GM21529 (cell line): ENCODE data around the gene UTP14A.
"Not testable (repeated sequence)": the region's sequence is repeated elsewhere in the genome, so short reads cannot be mapped to it uniquely, and the experiment has no call there.

ENCODE experiments used
- ATAC-seq: cut with Tn5 transposase; IDR thresholded peaks from one replicate; pipeline ENCODE4 v1.9.1; 2021; ENCODE audit not compliant: unreplicated experiment

Gene UTP14A, protein sequence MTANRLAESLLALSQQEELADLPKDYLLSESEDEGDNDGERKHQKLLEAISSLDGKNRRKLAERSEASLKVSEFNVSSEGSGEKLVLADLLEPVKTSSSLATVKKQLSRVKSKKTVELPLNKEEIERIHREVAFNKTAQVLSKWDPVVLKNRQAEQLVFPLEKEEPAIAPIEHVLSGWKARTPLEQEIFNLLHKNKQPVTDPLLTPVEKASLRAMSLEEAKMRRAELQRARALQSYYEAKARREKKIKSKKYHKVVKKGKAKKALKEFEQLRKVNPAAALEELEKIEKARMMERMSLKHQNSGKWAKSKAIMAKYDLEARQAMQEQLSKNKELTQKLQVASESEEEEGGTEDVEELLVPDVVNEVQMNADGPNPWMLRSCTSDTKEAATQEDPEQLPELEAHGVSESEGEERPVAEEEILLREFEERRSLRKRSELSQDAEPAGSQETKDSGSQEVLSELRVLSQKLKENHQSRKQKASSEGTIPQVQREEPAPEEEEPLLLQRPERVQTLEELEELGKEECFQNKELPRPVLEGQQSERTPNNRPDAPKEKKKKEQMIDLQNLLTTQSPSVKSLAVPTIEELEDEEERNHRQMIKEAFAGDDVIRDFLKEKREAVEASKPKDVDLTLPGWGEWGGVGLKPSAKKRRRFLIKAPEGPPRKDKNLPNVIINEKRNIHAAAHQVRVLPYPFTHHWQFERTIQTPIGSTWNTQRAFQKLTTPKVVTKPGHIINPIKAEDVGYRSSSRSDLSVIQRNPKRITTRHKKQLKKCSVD

DNA sequence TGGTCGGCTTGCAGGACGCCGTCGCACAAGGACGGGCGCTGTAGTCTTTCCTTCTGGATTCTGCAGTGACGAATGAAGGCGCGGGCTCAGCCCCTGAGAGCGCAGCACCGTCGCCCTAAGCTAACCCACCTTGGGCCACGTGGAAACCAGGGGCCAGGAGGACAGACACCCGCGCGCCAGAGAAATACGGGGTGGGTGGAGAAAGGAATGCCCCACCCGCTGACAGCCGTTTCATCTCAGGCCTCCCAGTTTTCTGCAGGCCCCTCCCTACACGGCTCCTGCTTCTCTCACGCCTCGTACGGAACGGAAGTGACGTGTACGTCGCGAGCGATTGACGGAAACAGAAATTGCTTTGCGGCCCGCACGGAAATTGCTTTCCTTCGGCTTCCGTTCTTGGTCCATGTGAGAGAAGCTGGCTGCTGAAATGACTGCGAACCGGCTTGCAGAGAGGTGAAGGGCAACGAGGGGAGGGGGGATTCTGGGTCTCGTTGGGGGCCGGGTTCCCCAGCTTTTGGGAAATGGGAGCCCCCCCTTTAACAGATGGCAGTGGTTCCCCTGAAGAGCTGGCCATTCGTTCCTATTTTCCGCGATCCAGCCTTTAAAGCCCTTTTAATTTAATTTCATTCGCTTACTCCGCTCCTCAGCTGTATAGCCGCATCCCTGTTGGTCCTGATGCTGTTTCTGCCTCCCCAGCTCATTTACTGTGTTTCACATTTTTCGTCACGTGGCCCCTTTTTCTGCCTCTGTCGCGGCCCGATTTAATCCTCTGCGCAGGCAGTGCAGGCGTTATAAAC is at the start of gene UTP14A:
UTP14A (plus strand) TSS at position 378 of the 794 bp plus-strand sequence; CDS start at position 425, 47 bp downstream.
- ATAC-seq: peak; percentile 96

DNA sequence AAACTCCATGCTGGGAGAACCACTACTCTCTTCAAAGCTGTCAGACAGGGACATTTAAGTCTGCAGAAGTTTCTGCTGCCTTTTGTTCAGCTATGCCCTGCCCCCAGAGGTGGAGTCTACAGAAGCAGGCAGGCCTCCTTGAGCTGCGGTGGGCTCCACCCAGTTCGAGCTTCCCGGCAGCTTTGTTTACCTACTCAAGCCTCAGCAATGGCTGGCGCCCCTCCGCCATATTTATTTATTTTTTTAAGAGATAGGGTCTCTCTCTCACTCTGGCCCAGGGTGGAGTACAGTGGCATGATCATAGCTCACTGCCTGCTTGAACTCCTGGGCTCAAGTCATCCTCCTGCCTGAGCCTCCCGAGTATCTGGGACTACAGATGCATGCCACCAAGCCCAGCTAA is 46.8 kb upstream of the UTP14A start:
- not testable (repeated sequence) for ATAC-seq

DNA sequence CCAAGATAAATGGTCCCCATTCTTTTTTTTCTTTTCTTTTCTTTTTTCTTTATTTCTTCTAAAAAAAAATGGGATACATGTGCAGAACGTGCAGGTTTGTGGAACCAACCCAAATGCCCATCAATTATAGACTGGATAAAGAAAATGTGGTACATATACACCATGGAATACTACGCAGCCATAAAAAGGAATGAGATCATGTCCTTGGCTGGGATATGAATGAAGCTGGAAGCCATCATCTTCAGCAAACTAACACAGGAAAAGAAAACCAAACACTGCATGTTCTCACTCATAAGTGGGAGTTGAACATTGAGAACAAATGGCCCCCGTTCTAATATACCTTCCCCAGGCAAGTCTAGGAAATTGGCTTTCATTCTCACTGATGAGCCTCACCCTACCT is 39.6 kb upstream of the UTP14A start:
- not testable (repeated sequence) for ATAC-seq

DNA sequence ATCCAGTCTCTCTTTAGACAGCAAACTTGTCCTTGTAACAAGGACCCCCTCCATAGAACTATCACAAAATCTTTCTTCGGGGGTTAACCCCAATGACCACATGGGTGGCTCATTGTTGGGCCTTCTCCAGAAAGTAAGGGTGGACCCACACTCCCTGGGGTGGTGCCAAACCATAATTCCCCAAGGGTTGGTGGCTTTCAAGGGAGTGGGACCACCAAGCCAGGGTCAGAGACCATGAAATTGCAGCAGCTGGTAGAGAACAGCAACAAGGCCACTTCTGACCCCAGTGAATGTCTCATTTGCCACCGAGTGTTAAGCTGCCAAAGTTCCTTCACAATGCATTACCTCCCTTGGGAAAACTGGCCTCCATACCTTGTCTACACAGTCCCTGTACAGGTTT is 33.4 kb upstream of the UTP14A start:
- ATAC-seq: no peak

DNA sequence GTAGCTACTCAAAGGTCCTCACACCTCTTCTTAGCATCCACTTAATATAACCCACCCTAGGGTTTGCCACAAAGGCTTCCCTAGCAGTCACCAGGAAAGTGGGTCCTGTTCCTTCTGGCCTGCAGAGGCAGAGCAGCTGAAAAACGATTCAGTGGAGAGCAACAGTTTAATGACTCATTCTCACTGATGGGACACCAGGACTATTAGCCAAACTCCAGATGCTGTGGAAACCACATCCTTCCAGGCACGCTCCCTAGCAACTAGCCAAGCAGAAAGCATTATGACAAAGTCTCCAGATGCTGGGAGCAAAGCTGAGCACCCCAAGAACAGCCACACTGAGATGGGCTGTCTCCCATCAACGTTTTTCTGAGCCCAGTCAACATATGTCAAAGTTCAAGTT is 30.3 kb upstream of the UTP14A start:
- no peak for ATAC-seq

DNA sequence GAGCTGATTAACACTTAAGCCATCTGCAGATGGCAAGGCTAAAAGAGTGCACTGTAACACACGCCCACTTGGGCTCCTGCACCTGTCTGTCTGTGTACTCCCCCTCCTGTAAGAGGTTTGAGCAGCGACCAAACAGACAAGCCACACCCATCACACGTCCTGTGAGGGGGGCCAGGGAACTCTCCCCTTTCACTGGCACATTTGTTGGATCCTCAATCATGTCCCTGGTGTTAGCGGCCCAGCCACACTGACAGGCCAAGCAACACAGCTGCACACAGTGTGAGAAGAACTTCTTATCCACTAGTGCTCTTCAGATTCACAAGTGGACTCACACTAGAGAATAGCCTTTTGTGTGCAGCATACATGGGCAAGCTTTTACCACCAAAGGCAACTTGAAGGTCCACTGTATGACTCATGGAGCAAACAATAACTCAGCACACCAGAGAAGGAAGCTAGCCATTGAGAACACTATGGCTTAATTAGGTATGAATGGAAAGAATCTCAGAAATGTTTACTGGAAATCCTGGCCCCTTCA is 29.1 kb upstream of the UTP14A start:
- ATAC-seq: no peak

DNA sequence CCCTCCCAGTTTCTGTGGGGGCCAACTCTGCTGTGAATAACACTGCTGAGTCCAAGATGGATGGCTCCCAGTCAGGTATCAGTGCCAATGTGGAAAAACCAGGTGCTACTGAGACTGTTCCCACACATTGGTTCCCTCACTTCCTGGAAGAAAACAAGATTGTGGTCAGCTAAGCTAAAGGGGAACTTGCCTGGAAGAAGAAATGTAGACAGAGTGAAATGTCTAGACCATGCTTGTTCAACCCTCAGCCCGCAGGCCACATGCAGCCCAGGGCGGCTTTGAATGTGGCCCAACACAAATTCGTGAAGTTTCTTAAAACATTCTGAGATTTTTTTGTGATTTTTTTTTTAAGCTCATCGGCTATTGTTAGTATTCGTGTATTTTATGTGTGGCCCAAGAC is 28.6 kb upstream of the UTP14A start:
- no peak for ATAC-seq

DNA sequence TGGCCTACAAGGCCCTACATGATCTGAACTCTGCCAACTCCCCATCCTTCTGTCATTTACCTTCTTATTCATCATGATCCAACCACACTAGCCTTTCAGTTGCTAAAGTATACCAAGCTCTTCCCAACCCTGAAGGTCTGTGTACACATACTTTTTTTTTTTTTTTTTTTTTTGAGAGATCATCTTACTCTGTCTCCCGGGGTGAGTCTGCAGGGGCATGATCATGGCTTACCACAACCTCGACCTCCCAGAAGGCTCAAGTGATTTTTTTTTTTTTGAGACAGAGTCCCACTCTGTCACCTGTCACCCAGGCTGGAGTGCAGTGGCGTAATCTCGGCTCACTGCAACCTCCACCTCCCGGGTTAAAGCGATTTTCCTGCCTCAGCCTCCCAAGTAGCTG is 5.9 kb upstream of the UTP14A start:
- no peak for ATAC-seq

DNA sequence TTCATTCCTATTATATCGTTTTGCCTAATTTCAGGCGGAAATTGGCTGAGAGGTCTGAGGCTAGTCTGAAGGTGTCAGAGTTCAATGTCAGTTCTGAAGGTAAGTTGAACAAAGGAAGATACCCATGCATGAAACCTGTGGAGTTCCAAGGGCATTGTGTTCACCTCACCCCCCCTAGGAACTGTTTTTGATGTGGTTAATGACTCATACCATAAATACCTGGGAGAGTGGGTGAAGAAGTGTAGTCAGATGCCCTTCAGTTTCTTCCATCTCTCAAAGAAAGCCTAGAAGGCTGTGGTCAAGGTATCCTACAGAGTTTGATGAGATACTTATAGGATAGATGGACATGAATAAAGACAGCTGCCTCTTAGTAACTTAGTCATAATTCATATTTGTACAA is 2.7 kb downstream of the UTP14A start:
- no peak for ATAC-seq

DNA sequence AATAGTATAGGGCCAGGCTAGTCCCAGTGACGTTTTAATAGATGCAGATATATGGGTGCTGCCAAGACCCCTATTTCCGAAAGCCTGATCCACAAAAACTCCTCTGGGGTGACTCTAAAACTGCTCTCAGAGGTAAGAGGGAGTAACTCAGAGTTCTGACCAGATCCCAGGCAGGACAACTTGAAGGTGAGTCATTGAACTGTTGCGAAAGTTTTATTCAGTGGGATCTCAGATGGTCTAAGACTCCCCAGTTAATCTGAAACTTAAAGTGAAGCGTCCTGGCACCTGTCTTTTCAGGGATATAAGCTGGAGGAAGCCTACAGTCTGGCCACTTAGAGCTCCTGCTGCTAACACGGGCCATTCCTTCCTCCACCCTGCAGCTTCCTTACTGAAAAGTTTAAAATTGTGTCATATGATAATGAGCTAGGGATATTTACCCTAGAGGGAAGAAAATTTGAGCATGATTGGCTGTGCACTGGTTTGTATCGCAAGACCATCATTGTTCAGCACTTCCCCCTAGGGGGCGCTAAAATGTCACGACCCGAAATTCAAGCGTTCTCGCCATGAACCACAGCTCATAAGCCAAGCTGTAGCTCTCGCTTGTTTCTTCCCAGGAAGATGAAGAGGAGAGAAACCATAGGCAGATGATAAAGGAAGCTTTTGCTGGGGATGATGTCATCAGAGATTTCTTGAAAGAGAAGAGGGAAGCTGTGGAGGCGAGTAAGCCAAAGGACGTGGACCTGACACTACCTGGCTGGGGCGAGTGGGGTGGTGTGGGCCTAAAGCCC is 19.5 kb downstream of the UTP14A start:
- ATAC-seq: peak; percentile 74

DNA sequence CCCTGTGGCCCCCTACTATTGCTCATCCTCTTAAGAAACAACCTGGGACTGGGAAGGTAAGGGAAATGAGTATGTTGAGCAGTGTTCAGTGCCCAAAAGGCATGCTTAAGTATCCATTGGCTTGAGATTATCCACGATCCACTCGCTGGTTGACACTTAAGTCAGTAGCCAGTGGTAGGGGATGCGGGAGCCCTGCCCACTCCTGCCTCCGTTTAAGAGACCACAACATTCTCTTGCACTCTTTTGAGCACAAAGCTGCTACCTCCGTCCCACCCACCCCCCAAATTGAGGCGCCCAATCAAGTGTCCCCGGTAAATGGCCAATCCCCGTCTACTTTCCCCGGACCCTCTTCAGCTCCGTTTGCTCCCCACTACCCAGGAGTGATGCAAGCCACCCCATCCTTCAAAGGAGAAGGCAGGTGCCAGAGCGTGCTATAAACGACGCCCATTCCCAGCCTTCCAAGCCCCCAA is 25.0 kb downstream of the UTP14A start:
- no peak for ATAC-seq

DNA sequence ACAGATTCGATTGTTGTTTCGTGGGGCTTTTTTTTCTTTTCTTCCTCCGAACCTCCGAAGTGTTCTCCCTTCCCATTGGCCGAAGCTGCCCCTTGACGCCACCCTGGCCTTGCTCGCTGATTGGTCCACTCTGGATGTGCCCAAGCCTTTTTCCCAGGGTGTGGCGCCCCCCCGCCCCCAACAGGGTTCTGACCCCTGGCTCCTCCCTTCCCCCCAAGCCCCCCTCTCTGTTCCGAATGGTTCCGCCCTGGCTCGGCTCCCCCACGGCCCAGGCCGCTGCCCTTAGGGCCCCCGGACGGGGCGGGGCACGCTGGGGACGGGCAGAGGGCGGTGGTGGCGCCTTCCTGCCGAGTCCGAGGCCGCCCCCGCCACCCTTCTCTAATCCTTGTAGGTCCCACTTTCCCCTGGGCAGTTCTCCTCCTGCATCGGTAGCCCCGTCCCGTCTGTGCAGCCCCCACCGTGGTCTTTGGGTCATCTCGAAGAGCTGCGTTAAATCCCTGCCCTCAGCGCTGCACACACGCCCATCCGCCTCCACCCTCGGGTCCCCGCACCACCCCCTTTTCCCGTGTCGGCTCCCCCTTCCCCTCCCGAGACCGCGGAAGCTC is 25.5 kb downstream of the UTP14A start:
- ATAC-seq: peak; percentile 73

DNA sequence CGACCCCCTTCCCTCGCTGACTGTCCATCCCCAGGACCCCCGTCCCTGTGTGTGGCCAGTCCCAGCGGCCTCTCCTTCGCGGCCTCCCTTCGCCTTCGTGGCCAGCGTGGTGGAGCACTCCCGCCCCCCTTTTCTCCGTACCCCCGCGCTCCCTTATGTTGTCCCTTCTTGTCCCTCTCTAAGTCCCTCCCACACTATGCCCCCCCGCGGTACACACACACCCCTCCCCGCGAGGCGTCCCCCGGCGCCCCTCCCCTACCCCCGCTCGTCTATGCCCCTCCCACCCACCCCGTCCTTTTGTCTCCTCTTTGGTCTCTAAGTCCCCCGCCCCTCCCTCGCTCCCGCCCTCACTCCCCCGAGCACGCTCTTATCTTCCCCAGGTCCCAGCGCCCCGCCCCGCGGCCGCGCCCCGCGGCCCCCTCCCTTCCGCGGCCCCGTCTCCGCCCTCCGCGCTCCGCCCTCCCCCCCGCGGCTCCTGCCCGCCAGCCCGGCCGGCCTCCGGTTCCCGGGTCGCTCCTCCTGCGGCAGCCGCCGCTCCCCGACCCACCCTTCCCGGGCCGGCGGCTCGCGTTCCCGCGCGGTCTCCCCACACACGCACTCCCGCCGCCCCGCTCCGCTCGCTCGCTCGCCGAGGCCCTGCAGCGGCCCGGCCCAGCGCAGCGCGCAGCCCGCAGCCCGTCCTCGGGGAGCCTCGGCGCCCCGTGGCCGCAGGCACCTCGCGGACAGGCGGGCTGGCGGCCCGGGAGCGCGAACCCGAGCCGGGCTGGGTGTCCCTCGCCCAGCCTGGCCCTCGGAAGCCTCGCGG is 26.3 kb downstream of the UTP14A start:
- ATAC-seq: peak; percentile 46

DNA sequence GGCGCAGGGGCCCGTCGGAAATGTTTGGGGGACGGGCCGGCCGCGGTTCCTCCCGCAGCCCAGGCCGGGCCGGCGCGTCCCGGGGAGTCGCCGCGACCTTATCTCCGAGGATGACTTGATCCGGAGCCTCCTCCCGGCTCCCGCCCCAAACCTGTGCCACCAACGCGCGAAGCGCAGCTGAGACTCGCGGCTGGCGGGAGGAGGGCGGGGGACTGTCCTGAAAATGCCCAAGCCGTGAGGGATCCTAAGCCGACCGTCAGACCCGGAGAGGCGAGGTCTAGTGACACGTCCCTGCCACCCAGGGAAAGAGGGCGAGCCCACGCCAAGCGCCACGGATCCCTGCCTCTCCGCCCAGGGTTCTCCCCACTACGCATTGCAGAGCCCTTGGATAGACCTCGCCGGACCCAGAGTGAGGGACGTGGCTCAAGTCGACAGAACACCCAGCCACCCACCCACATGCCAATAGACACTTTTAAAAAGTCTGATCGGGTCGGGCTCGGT is 26.9 kb downstream of the UTP14A start:
- ATAC-seq: no peak

DNA sequence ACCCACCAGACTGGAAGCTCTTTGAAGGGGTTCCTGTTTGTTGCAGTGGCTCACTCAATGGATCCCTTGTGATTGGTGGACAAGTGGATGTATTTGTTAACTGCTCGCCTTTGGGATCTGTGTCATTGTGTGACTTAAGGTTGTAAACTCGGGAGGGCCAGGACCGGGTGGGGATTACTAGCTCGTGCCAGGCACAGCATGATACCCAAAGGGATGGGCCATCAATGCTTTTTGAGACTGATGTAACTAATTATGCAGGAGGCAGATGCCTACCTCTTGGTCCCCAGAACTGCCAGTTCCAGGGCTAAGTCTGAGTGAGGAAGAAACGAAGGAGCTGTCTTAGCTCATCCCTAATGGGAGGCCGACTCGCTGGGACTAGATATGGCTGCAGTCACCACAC is 27.7 kb downstream of the UTP14A start:
- ATAC-seq: no peak

DNA sequence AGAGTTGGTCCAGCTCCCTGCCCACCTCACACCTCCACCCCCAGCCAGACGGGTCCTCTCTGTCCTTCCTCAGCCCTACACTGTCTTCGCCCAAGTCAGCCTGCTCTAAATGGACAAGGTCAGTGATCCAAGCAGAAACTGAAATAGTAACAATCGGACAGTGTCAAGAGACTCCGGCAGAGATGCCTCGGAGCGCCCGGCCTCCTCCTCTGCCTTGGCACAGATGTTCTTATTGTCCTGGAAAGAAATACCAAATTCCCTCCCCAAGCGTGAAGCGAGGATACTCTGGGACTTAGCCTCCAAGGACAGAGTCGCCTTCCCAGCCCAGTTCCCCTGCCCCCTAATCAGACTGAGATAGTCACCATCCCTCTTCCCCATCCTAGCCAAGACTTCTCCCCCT is 28.5 kb downstream of the UTP14A start:
- no peak for ATAC-seq

DNA sequence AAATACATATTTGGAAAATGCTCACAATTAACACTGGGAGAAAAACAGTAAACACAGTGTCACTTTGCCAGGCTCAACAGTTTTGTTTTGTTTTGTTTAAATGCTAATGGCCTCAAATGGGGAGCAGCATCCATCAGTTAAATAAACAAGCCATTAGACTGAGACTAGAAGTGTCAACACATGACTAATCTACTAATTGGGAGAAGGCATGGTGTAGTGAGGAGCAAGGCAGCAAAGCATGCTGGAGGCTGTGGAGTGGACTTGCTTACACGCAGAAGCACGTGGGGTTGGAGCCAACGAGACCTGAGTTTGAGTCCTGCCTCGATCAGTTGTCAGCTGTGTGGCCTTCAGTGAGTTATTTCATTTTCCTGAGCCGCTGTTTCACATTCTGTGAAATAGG is 29.0 kb downstream of the UTP14A start:
- ATAC-seq: no peak

DNA sequence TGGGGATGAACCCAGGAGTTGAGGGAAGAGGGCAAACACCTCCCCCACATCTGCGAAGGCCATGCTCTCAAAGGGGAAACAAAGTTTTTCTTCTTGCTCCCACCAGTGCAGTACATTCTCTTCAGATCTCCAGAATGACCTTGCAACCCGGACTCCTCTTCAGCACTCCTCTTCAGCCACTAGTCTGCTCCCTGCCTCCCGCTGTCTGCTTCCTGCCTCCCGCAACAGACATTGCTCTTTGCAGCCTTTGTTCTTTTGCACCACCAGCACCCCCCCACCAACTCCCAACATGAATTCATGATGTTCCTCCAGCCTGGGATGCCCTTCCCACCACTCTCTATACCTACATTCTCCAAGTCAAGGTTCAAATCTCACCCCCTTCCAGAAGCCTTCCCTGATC is 32.1 kb downstream of the UTP14A start:
- ATAC-seq: no peak

DNA sequence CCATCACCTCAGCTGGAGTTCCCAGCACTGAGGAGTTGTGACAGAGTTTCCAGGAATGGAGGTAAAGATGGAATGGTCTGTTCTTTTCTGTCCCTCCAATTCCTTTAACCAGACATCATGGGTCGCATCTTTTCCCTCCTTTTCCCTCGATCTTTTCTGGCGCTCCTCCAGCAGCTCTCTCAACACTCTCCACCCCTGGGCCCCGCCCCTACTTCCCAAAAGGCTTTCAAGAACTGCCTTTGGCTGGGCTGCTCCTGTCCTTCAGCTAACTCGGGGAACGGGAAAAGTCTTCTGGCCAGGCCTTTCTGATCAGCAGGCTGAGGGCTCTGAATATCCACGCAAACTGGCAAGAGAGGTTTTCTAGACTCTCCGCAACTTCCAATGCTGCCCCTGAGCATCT is 34.0 kb downstream of the UTP14A start:
- no peak for ATAC-seq
